GM19372 (cell line): ENCODE data around the gene NPAS2.

Source experiments
- ATAC-seq: cut with Tn5 transposase; IDR thresholded peaks from one replicate; pipeline ENCODE4 v1.9.1; 2021; ENCODE audit warnings: mild to moderate bottlenecking, low read depth, moderate library complexity; ENCODE audit not compliant: unreplicated experiment

NPAS2 gene

GRCh38 chr2:100793220-100793619 is 26.7 kb upstream of the NPAS2 start:
- ATAC-seq, result no peak

GRCh38 chr2:100793982-100794381 is 26.0 kb upstream of the NPAS2 start:
- ATAC-seq, result no peak

DNA sequence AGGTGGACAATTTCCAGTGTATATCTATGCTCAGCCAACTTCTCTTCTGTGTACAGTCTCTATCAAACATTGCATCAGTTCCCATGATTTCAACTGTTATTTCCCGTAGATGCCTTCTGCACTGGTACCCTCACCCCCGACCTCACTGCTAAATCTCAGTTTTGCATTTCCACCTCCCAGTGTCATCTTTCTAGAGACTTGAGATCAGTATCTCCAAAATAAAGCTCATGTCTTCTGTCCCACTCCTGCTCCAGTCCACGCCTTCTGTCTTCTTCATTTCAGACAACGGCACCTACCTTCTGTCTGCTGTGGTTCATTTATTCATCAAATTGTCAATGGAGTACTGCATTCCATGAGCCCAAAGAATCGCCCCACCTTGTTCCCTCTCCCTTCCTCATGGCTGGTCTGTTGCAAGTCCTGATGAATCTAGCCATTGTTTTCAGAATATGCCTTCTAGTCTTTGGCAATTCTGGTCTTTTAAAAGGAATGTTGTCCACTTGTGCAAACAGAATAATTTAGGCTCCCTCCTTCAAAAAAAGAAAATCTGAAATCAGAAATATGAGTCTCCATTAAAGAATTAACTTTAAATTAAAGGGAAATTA is 23.3 kb upstream of the NPAS2 start:
- ATAC-seq, result no peak

GRCh38 chr2:100799686-100800085 is 20.3 kb upstream of the NPAS2 start:
- ATAC-seq, result no peak

DNA sequence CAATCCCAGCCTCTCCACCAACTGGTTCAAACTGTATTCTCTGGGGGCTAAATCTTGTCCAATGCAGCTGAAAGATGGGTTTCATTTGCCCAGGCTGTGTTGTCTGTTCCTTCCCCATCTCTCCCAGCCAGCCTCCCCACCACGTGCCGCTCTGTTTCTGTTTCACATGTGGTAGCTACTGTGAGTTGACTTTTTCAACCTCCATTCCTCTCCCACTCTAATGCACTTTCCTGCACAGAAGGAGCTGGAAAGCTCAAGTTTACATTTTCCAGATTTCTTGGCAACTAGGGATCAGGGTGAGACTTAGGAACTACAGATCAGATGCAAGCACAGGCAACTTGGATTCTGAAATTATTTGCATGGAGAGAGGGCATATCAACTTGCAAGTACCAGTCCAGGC is 19.0 kb upstream of the NPAS2 start:
- ATAC-seq, result no peak

- ATAC-seq, result no peak
These were observed 18.5 kb upstream of the NPAS2 start for GRCh38 chr2:100801402-100801801.

GRCh38 chr2:100802066-100802465 is 17.9 kb upstream of the NPAS2 start:
- no peak for ATAC-seq

- ATAC-seq, result no peak
These were observed 16.6 kb upstream of the NPAS2 start for GRCh38 chr2:100803334-100803733.

GRCh38 chr2:100806550-100806949 is 13.4 kb upstream of the NPAS2 start:
- no peak for ATAC-seq

GRCh38 chr2:100807707-100808106 is 12.2 kb upstream of the NPAS2 start:
- no peak for ATAC-seq

- no peak for ATAC-seq
These were observed 11.4 kb upstream of the NPAS2 start for GRCh38 chr2:100808582-100808981.

DNA sequence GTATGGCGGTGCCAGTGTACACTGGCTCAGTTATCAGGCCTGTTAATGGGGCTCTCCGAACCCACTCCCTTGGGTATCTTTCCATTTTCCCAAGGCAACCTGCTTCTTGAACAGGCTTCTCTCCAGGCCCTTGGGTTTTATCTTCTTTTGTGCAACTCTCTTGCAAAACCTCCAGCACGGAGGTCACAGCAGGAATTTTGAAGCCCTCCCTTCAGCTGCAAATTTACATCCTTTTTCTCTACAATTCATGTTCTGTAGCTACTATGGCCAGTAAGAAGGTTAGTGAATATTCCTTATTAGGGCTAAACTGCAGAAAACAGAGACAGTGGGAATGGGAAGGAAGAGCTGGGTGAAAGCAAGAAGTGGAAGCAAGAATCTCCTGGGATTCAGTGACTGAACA is 10.4 kb upstream of the NPAS2 start:
- no peak for ATAC-seq

DNA sequence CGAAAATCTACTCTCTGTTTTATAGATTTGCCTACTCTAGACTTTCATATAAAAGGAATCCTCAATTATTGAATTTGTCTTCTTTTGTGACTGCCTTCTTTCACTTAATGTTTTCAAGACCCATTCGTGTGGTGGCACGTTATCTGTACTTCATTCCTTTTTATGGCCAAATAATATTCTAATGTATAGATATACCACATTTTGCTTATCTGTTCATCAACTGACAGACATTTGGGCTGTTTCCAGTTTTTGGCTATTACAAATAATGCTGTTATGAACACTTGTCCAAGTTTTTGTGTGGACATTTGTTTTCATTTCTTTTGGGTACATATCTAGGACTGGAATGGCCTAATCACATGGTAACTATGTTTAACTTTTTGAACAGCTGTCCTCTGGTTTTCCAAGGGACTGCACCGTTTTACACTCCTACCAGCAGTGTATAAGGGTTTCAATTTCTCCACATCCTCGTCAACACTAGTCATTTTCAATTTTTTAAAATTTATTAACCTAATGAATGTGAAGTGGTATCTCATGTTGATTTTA is 9.3 kb upstream of the NPAS2 start:
- no peak for ATAC-seq

DNA sequence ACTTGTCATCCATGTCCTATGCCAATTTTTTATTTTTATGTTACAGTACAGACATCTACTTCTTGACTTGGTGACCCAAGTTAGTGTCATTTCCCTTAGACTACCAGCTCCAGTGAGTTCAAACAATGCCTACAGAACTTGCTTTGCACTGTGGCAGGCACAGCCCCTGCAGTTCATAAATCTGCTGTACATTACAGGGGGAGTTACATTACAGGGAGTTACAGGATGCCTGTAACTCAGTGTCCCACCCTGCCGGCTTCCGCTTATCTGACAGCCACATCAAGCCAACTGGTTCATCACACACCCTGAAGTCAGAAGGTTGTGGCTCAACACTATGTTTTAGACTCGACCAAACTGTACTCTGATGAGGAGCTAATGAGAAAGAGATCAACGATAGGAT is 7.8 kb upstream of the NPAS2 start:
- ATAC-seq, result no peak

DNA sequence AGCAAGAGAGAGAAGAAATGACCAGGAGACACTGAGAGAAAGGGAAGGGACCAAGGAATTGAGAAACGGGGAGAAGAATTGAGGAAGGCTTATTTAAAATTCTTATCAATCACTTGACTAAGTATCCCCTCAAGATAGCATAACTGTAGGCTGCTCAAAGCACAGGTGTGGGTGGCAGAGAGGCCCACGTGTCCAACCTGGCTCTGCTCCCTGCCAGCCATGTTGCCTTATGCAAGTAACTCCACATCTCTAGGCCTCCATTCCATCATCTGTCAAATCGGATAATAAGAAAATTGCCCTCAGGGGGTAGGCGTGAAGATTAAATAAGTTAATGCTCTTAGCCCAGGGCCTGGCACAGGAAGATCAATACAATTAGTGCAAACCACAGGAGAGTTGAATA is 7.4 kb upstream of the NPAS2 start:
- ATAC-seq, result no peak

GRCh38 chr2:100813527-100813926 is 6.4 kb upstream of the NPAS2 start:
- ATAC-seq, result no peak

DNA sequence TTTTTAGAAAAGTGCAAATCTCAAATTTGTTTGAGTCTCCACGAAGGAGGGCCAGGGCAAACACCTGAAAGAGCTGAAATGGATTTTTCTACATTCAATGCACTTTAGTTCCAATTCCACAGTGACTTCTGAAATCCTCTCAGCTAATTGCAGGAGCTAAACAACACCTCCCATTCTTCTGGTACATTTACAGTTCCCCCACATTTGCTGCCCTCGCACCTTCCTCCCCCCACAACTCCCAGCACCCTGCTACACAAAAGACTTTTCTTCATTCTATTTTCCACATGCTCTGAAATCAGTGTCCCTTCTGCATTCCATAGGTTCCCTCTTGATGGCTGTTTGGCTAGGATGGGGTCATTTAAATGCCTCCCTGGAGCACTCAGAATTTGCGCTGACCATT is 5.9 kb upstream of the NPAS2 start:
- ATAC-seq, result no peak

- ATAC-seq, result no peak
These were observed 5.5 kb upstream of the NPAS2 start for GRCh38 chr2:100814453-100814852.

GRCh38 chr2:100817388-100817985 is 2.5 kb upstream of the NPAS2 start:
- no peak for ATAC-seq

DNA sequence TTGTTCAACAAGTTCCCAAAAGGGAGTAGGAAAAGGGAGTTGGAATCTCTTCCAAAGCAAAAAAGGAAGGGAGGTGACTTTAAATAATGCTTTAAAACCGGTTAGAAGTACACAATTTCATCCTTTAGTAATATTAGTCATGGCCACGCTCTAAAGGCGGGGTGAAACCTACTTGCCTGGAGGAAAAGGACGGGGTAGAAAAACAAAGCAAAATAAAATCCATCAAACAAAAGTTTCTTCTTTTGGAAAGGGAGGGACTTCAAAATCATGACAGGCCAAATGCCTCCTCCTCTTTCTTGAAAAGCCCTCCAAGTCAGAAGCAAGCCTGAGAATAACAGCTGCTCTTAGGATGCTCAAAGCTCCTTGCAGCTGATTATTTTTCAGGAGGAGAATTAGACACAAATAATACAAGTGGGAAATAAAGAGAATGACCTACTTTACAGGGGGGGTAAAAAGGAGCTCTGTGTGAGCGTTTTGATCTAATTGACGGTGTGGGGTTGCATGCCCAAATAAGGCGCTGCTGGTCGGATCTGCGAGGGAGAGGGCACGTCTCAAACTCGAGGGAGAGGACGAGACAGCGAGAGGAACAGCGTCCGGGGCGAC is 1.8 kb upstream of the NPAS2 start:
- no peak for ATAC-seq

DNA sequence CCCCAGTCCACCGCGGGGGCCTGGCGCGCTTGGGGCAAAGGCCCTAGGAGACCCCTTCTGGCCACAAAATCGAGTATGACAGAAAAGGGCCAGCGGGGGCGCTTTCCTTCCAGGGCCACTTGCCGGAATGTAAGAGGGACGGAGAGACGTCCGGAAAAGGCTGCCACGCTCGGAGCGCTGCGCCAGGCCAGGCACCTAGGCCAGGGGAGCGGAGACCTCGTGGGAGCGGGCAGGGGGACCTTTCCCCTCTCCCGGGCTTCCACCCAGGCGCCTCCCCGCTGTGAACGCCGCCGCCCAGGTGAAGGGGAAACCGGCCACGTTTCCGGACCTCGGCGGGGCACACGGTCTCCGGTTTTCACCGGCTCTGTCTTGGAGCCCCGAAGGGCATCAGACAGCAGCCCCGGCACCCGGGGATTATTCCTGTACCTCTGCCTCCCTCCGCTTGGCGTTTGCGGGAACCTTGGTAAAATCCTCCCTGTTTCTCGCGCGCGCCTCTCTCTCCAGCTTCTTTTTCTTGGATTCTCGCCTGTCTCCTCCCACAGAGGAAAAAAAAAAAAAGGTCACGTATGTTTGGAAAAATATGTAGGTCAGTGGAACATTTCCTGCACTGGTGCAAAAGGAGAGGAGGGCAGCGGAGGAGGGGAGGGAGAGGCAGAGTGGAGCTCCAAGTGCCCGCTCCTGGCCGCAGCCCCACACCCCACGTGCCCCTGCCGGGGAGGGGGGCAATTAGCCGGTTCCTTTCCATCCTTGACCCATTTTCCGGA is 1.2 kb upstream of the NPAS2 start:
- ATAC-seq, result no peak

GRCh38 chr2:100820273-100820522 is 259 bp downstream of the NPAS2 start:
- no peak for ATAC-seq
